Stimulated activated CD8-positive, alpha-beta memory T cell treated with anti-CD3 and anti-CD28 coated beads, Interleukin-4, amount 100 ng/mL, for 4 hours (primary cell): Measurements from ENCODE around the gene LFNG.

ENCODE experiments used
- DNase-seq, 2 donors: peaks; one replicate each; pipeline ENCODE4 v3.0.0-alpha.2; 2020; ENCODE audit warnings: low read depth in 2 of 2, low spot score in 1 of 2

The LFNG gene

DNA sequence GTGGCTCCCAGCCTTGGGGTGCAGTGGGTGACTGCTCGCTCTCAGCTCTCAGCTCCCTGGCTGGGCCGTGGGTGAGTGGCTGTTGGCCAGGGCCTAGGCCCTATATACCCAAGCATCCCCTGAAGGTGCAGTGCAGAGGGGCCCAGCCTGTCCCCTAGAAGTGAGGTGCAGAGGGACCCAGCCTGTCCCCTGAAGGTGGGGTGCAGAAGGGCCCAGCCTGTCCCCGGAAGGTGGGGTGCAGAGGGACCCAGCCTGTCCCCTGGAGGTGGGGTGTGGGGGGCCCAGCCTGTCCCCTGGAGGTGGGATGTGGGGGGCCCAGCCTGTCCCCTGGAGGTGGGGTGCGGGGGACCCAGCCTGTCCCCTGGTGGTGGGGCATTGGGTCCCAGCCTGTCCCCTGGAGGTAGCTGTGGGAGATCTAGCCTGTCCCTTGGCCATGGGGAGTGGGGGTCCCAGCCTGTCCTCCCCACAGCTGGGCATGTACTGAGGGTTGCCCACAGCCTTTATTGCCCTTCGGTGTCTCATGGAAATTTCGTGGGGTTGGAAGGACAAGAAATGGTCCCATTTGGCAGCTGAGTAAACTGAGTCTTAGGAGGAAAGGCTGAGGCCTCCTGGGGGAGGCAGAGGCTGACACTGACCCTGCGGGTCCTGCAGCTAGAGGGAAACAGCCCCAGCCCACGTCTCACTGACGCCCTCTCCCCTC, 17.5 kb upstream of the LFNG start:
- DNase-seq, result no peak

DNA sequence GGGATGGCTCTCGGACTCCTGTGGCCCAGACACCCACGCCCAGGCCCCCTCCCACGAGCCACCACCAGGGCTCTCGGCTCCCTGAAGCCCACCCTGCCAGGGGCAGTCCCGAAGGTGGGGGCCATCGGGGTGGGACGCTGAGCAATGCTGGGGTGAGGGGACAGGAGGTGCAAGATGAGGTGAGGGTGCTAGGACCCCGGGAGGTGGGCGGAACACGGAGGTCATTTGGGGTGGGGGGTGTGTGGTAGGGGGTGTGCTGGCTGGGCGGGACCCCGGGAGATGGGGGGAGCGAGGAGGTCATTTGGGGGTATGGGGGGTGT, 17.0 kb upstream of the LFNG start:
- no peak for DNase-seq

DNA sequence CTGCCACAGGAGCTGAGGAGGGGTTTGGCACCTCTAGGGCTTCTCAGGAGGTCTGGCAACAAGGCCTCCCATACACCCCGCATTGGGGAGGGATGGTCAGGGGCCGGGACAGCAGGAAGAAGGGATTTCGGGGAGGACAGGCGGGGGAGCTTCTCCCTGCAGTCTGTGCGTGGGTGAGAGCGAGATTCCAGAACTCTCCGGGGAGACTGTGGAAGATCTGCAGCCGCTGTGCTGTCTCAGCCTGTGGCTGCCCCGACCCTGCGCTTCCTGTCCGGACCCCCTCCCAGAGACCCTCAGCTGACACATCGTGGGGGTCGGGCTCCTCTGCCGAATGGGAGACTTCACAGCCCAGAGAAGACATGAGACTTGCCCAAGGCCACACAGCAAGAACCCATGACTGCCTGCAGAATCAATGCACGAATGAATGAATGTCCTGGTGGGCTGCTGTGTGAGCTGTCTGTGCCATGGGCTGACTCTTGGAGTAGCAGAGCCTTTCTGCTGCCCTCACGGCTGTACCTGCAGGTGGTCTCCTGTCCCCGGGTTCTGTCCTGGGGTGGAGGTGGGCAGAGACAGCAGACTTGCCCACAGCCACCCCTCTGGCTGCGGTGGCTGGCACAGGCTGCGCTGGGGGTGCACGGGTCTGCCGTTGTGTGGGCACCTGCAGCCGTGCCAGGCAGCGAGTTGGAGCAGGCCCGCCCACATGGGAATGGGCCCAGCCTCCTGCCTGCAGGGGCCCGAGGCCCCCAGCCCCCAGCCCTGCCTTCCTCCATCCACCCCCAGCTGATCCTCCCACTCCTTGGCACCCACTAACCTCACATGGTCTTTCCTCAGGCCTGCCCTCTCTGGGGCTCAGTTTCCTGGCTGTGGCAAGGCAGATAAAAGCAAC, 16.3 kb upstream of the LFNG start:
- DNase-seq, result no peak

DNA sequence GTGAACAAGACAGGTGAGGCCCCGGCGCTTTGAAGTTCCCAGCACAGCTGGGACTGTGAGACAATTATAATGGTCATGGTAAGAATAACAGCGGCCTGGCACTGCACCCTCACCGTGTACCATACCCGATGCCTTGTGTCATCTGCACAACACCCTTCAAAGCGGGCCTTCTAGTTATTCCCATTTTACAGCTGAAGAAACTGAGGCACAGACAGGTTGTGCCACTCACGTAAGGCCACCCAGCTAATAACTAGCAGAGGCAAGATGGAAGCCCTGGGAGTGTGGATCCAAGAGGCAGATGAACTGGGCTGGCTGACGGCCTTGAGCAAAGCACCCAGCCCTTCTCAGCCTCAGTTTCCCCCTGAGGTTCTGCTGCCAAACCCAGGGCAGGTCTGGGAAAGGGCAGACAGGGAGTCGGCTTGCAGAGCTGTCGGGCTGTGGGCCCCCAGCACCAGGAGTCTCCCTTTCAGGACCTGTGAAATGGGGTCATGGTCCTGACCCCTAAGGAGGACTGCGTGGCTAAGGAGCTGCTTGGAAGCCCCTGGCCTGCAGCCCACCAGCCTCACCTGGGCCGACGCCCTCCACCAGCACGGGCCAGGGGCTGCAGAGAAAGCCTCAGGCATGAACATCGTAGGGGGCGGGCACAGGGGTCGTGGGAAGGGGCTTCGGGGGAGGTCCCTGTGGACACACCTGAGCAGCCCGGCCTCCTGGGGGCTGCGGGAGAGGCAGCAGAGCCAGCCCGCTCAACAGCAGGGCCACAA, 15.3 kb upstream of the LFNG start:
- DNase-seq, result no peak

DNA sequence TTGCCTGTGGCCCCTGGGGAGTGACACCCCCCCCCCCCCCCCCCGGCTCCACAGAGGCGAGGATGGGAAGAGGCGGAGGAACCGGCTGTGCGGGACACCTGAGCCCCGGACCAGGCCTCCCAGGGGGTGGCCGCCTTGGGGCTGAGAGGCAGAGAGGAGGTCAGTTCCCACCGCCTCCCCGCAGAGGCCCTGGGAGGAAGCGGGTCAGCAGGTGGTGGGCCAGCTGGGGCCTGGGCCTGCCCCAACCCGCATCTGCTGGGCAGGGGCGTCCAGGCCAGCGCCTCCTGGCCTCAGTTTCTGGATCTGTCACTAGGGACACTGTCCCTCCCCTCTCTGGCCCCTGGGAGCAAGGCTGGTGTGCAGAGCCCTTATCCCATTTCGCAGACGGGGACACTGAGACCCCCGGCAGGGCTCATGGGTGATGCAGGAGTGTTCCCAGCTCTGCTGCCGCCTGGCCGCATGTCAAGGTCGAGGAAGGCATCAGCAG, 14.6 kb upstream of the LFNG start:
- DNase-seq, result no peak

DNA sequence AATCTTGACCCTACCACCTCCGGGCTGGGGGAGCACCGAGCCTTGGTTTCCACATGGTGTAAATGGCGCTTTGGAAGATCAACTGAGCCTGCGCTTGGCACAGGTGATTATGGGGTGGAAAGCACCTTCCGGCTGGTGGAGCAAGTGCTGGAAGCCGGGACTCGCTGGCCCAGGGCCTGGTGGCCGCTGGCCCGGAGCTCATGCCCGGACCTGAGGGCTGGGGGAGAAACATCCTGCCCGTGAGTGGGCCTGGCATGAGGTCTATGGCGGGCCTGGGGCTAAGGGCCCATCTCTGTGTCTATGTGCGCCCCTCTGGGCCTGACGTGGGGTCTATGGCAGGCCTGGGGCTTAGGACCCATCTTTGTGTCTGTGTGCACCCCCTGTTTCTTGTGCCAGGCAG, 14.2 kb upstream of the LFNG start:
- DNase-seq, result no peak

DNA sequence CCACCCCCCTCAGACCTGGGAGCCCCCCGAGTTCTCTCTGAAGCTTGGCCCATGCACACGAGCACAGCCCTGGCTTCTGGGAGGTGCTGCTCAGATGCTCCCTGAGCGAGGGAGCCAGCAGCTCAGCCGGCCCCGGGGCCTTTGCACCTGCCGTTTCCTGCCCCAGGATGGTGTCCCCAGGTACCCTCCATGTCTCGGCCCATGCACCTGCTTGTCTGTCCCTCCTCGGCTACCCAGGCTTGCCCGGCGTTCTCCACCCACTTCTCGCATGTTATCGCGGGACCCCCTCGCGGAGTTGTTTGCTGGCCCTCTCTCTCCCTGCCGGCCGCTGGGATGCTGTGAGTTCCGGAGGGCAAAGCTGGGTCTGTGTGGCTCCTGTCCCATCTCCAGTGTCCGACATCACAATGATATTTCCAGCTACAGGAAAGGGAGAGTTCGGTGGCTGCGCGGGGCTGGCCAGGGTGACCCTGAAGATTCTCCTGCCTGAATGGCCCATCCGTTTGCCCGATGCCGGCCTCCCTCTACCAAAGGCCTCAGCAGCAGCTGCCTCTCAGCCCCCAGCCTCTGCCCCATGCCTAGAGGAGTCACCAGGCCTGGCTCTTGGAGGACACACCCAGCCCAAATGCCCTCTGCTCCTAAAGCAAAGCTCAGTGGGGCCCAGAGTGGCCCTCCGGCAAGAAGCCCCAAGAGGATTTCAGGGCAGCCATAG, 12.2 kb upstream of the LFNG start:
- no peak for DNase-seq

DNA sequence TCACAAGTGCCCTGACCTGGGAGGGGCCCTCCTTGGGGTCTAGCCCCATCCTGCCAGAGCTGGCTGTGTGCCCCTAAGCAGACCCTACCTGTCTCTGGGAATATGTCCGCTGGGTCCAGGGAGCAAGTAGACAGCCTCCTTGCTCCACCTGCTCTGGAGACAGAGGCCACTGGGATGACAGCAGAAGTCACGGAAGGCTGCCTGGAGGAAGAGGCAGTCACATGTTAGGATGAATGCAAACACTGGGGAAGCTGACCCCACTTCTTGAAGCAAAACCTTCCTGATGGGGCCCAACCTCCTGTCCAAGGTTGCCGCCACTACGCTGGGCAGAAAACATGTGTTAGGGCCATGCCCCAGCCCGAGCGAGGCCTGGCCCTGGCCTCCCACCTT, 11.7 kb upstream of the LFNG start:
- no peak for DNase-seq

DNA sequence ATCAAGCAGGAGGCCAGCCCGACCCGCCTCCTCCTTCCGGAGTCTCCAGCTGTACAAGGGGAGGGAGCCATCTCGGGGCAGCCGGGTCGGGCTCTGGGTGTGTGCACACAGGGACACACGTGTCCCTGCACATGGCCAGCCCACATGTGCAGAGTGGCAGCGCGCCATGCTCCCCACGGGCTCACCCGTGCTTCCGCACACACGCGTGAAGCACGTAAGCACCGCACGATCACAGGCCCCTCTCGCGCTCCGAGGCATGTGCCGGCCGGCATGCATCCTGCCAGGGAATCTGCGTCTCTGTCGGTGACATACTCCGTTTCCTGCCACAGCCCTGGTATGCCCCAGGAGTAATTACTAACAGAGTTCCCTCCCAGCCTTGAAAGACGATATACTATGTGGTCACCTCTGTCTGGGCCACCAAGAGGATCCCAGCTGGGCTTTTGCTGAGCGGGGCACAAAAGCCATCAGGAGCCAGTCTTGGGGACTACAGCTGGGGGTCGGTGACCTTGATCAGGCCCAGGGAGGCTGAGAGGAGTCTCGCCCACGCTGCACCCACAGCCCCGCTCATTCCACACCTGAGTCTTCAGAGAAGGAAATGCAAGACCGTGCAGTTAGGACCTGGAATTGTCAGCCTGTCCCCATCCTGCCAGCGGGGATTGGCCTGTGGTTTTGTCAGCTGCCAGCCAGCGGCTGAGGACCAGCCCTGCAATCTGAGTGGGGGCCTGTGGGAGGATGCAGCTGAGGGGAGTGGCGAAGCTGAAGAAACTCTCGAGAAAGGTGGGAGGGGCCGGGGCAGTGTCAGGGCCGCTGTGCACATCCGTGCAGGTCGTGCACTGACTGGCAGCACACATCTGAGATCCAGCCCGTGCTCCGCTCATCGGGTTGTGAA, 11.0 kb upstream of the LFNG start:
- DNase-seq, result peak in 1 of 2 donors; percentile 62

DNA sequence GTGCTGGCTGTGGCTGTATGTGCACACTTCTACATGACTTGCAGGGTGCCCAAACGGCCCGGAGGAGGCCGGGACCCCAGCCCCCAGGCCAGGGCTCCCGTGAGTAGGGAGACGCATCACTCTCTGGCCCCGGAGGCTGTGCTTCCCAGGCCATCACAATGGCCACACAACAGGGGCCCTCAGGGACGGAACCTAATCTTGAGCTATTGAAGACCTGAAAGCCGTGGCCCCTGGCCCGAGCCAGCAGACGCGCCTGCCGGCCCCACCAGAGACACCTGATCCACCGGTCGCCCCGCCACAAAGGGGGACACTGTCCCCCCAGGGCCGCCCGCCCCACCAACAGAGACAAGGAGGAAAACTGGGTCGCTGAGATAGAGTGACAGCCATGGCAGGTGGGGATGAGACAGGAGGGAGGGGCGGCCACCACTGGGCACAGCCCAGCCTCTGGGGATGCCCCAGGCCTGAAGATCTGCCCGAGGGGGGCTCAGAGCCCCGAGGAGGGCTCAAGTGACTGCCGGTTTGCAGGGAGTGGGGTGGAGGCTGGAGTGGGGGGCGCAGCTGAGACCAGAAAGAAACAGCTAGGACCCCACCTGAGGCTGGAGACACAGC, 10.2 kb upstream of the LFNG start:
- DNase-seq, result no peak

DNA sequence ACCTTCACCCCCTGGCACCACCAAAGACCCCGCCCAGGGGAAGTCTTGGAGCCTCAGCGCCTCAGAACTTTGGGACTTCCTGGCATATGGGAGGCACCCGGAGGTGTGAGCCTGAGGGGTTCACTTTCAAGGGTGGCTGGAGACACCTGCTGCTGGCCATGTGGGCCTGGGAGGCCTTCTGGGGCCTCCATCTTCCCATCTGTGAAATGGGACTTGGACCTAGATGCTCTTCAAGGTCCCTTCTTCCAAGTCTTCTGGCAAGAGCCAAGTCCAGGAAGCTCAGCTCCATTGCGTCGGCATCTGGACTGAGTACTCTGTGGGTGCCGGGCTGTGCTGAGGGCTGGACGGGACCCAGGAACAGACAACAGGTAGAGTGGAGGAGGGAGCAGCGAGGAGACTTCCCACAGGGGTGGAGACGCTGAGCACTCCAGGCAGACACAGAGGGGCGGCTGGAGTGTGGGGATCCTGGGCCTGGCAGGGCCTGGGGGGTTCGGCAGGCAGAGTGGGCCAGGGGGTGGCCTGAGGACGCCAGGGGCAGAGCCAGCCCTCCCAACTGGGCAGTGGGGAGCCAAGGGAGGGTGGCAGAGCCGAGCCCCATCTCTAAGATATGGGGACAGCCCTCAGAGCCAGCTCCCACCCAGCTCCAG, 9.3 kb upstream of the LFNG start:
- no peak for DNase-seq

DNA sequence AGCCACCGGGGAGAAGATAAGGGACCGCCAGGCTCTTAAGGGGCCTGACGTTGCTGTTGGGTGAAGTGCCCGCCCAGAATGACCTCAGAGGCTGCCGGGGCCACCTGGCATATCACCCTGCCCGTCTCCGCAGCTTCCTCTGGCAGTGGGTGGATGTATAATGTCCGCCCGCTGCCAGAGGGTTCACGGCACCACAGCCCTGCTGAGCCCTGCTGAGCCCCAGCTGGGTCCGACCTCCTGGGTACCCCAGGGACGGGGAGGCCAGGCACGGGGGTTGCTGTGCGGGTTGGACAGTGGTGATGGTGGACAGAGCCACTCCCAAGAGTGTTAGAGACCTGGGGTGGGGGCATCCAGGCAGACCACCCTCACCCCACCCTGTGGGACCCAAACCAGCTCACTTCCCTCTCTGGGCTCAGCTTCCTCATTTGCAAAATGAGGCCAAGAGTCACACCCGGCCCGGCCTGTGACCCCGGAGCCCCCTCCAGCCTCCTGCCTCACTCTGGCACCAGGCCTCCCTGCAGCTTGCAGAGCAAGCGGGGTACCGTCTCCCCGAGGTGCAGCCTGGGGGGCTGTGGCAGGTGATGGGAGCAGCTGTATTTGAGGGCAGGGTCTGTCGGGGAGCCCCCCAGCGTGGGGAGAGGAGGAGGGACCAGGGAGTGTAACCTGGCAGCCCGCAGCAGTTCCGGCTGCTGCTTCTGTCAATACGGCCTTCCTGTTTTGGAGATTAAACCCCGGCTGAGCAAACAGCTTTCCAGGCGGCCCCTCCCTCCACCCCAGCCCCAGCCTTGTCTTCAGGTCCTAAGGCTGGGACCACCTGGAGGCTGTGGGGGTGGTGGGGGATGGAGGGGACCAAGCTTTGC, 8.4 kb upstream of the LFNG start:
- DNase-seq, result no peak

DNA sequence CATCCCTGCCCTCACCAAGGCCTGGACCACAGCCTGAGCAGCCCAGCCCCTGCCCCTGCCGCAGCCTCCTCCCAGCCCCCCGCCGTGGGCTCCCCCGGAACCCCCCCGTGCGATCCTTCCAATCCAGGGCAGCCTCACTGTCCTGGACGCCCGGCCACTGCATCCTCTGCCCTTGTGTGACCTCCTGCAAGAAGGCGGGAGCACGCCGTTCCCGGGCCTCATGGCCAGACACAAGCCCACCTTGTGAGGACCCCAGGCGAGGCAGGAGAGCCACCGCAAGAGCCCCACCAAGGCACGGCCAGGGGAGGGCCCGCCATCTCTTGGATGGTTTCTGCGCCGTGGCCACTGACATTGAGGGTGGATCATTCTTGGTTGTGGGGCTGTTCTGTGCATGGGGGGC, 7.8 kb upstream of the LFNG start:
- no peak for DNase-seq

DNA sequence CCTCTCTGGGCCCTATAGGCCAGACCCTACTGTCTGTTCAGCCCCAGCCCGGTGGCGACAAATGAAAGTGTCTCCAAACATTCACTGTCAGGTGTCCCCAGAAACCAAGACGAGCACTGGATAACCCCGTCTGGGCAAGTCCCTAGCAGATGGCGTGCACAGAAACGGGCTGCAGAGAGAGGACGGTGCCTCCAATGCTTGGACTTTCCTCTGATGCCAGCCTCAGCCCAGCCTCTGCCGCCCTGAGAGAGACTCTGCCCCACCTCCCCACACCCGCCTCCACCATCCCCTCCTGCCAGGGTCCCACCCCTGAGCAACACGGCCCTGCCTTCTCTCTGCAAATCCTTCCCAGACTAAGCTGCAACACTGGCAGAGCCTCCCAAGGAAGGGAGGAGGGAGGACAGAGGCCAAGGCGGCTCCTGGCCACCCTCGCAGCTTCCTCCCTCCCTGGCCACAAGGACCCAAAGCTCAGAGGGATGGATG, 7.4 kb upstream of the LFNG start:
- DNase-seq, result no peak

DNA sequence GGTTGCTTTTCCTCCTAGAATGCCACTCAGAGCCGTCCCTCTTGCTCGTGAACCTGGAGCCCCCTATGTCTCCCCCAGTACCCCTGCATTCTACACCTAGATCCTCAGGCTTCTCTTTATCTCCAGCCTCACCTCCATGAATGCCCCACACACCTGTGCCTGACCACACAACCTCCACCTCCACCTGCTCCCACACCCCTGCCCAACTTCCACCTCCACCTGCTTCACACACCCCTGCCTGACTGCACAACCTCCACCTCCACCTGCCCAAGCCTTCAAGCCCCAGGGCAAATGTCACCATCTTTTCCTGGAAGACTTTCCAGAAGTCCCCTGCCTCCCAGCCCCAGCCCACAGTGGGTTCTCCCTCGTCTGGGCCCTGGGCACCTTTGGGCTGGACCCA, 6.9 kb upstream of the LFNG start:
- DNase-seq, result no peak

DNA sequence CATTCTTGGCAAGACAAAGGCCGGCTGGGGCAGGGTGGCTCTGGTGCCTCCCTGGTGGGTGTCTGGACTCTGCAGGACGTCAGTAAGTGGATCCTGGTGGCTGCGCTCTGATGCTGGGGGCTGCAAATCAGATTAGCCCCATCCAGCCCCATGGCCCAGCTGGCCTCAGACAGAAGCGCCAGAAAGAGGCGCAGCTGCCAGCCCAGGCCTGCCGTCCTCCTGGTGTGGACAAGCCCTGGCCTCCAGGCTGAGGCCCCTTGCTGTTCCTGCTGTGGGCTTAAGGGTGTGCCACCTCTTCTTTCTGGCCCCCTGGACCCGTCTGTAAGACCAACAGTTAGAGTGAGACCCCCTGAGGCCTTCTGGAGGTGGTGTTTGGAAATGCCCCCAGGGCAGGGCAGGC, 5.9 kb upstream of the LFNG start:
- DNase-seq, result no peak

DNA sequence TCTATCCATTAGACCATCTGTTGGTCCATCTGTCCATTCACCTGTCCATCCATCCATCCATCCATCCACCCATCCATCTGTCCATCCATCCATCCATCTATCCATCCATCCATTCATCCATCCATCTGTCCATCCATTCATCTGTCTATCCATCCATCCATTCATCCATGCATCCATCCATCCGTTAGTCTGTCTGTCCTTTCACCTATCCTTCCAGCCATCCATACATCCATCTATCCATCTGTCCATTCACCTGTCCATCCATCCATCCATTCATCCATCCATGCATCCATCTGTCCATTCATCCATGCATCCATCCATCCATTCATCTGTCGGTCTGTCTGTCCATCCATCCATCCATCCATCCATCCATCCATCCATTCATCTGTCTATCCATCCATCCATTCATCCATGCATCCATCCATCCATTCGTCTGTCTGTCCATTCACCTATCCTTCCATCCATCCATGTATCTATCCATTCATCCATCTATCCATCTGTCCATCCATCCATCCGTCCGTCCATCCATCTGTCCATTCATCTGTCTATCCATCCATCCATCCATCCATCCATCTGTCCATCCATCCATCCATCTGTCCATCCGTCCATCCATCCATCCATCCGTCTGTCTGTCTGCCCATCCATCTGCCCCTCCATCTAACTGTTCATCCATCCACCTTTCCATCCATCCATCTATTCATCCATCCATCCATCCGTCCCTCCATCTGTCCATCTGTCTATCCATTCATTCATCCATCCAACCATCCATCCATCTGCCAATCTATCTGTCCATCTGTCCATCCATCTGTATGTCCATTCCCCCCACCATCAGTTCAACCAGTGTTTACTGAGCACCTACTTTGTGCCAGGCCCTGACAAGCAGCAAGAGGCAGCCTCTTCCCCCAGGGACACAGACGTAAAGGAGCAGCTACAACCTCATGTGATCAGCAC, 4.8 kb upstream of the LFNG start:
- no peak for DNase-seq
